ENCODE measurements around the gene GABRR3.

GABRR3 gene

GRCh38 chr3:97960993-97961766 lies 73.9 kb downstream of the GABRR3 start:
- TF ChIP-seq, protein P1, sequence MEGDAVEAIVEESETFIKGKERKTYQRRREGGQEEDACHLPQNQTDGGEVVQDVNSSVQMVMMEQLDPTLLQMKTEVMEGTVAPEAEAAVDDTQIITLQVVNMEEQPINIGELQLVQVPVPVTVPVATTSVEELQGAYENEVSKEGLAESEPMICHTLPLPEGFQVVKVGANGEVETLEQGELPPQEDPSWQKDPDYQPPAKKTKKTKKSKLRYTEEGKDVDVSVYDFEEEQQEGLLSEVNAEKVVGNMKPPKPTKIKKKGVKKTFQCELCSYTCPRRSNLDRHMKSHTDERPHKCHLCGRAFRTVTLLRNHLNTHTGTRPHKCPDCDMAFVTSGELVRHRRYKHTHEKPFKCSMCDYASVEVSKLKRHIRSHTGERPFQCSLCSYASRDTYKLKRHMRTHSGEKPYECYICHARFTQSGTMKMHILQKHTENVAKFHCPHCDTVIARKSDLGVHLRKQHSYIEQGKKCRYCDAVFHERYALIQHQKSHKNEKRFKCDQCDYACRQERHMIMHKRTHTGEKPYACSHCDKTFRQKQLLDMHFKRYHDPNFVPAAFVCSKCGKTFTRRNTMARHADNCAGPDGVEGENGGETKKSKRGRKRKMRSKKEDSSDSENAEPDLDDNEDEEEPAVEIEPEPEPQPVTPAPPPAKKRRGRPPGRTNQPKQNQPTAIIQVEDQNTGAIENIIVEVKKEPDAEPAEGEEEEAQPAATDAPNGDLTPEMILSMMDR (IDR thresholded peaks at IDR 0.05; ENCODE audit: low read depth, low read length) = no peak

DNA sequence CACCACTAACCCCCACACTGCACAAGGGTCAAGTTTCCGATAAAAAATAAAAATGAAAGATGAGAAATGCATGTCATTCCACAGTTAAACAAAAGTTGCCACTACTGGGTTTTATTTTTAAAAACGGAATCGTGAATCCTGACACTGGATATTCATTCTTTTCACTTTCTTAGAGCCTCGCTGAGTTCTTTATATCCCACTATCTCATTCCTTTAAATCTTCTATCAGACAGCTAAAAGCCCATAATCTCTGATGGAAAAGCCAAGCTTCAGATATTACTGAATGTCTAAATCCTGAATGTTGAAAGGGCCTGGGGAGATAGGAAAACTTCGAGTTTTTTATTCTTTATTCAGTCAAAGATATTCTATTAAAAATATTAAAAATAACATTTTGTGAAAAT lies 74.6 kb downstream of the GABRR3 start:
- in situ Hi-C loops (cut with HindIII; ENCODE audit: low sequenced_read_pairs) = no loop called here
- H3K4me3 ChIP-seq (ENCODE audit: low read depth, low read length) = no peak overlapping the region
- TF ChIP-seq, protein P1 (IDR thresholded peaks at IDR 0.05; ENCODE audit: low read depth, low read length) = no peak
- DNase-seq (ENCODE audit: low read depth, low spot score) = no peak

More at GRCh38 chr3:97960993-97961766, 73.9 kb downstream of the GABRR3 start:
- in situ Hi-C loops (cut with HindIII; ENCODE audit: low sequenced_read_pairs) = no loop called here
- no peak for DNase-seq (ENCODE audit: low read depth, low spot score)
- no peak overlapping the region for H3K4me3 ChIP-seq (ENCODE audit: low read depth, low read length)

- no peak for DNase-seq (ENCODE audit: low read depth, low spot score)
- in situ Hi-C loops (cut with HindIII; ENCODE audit: low sequenced_read_pairs) = no loop called here
- TF ChIP-seq, protein P1 (IDR thresholded peaks at IDR 0.05; ENCODE audit: low read depth, low read length) = no peak
- H3K4me3 ChIP-seq (ENCODE audit: low read depth, low read length) = no peak overlapping the region
Measured at GRCh38 chr3:97959872-97960271, 75.2 kb downstream of the GABRR3 start.

- in situ Hi-C loops (cut with HindIII; ENCODE audit: low sequenced_read_pairs) = no loop called here
- DNase-seq (ENCODE audit: low read depth, low spot score) = no peak
- H3K4me3 ChIP-seq (ENCODE audit: low read depth, low read length) = no peak overlapping the region
- TF ChIP-seq, protein P1 (IDR thresholded peaks at IDR 0.05; ENCODE audit: low read depth, low read length) = no peak
Measured at GRCh38 chr3:97958796-97959195, 76.3 kb downstream of the GABRR3 start.

GRCh38 chr3:97958396-97958795 lies 76.7 kb downstream of the GABRR3 start:
- no peak for DNase-seq (ENCODE audit: low read depth, low spot score)
- in situ Hi-C loops (cut with HindIII; ENCODE audit: low sequenced_read_pairs) = no loop called here
- H3K4me3 ChIP-seq (ENCODE audit: low read depth, low read length) = no peak overlapping the region
- TF ChIP-seq, protein P1 (IDR thresholded peaks at IDR 0.05; ENCODE audit: low read depth, low read length) = no peak

- no peak overlapping the region for H3K4me3 ChIP-seq (ENCODE audit: low read depth, low read length)
- DNase-seq (ENCODE audit: low read depth, low spot score) = no peak
- in situ Hi-C loops (cut with HindIII; ENCODE audit: low sequenced_read_pairs) = no loop called here
- TF ChIP-seq, protein P1 (IDR thresholded peaks at IDR 0.05; ENCODE audit: low read depth, low read length) = no peak
Measured at GRCh38 chr3:97957617-97958311, 77.4 kb downstream of the GABRR3 start.

Measured in astrocyte of the spinal cord (primary cell).